Choroid plexus epithelial cell (primary cell): ENCODE results near the gene NCKAP5.

Experiments
- DNase-seq: peaks from one replicate; pipeline ENCODE4 v3.0.0-alpha.2; 2010; ENCODE audit warnings: low read depth
- H3K4me3 ChIP-seq: 2 replicates; pipeline ENCODE4 v1.5.1; 2011; ENCODE audit warnings: low read depth, mild to moderate bottlenecking, control low read depth, low read length, moderate library complexity
- TF ChIP-seq, protein P1 (sequence below): conservative IDR thresholded peaks from 2 replicates; pipeline ENCODE4 v1.5.1; 2011; ENCODE audit warnings: low read depth, mild to moderate bottlenecking, control low read depth, inconsistent platforms, low read length, moderate library complexity

The NCKAP5 gene

DNA sequence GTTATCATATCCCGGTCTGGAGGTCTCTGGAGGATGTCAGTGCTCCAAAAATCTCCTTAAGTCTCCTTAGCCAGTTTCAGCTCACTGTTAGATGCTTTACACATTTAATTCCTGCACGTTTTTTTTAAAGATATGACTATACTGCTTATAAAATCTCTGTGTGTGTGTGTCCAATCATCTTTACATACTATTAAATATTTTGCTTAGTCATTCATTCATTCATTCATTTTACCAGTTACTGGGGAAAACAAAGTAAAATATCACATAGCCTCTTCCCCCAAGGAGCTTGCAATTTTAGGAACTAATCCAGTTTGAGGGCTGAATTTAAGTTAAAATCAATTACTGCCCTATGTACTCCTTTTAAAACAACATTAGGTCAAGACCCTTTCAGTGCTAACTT lies 605.1 kb downstream of the NCKAP5 start:
- DNase-seq, result no peak

DNA sequence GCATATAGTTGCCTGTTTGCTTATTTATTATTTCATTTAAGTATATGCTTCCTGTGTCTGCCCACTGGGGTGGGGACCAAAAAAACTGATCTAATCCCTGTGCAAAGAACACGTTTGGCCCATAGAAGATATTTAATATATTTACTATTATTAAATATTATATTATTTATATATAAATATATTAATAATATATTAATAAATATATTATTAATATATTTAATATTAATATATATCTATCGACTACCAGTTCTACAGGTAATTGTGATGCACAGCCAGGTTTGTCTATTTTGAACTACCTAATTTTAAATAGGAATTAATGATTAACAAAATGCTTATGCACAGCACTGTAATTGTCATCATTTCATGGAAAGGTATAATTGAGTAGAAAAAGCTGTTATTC lies 609.4 kb downstream of the NCKAP5 start:
- TF ChIP-seq, protein P1, sequence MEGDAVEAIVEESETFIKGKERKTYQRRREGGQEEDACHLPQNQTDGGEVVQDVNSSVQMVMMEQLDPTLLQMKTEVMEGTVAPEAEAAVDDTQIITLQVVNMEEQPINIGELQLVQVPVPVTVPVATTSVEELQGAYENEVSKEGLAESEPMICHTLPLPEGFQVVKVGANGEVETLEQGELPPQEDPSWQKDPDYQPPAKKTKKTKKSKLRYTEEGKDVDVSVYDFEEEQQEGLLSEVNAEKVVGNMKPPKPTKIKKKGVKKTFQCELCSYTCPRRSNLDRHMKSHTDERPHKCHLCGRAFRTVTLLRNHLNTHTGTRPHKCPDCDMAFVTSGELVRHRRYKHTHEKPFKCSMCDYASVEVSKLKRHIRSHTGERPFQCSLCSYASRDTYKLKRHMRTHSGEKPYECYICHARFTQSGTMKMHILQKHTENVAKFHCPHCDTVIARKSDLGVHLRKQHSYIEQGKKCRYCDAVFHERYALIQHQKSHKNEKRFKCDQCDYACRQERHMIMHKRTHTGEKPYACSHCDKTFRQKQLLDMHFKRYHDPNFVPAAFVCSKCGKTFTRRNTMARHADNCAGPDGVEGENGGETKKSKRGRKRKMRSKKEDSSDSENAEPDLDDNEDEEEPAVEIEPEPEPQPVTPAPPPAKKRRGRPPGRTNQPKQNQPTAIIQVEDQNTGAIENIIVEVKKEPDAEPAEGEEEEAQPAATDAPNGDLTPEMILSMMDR, result no peak
- H3K4me3 ChIP-seq, result no peak overlapping the region
- DNase-seq, result no peak

More for the DNA sequence above, 605.1 kb downstream of the NCKAP5 start:
- no peak overlapping the region for H3K4me3 ChIP-seq
- TF ChIP-seq, protein P1, result no peak

DNA sequence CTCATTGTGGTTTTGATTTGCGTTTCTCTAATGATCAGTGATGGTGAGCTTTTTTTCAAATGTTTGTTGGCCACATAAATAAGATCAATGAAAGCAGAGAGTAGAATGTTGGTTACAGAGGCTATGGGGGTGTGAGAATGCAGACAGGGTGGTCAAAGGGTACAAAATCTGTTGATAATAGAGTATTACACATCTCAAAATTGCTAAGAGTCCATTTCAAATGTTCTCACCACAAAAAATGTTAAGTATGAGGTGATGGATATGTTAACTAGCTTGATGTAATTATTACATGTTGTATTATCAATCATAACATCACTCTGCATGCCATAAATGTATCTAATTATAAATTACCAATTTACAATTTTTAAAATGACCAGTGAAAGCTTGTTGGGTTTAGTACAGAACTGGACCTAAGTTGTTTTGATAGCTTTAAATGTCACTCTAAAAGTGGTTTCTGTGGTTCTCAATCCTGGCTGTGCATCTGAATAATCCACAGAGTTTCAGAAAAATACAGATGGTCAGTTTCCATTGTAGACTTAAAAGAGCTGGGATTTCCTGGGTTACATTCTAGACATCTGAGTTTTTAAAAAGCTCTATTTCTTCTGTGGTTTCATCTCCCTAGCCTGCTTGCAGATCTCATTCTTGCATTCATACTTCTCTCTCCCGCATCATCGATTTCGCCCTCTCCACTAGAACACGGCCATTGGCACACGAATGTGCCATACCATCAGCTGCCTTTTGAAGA lies 612.2 kb downstream of the NCKAP5 start:
- TF ChIP-seq, protein P1, result no peak

DNA sequence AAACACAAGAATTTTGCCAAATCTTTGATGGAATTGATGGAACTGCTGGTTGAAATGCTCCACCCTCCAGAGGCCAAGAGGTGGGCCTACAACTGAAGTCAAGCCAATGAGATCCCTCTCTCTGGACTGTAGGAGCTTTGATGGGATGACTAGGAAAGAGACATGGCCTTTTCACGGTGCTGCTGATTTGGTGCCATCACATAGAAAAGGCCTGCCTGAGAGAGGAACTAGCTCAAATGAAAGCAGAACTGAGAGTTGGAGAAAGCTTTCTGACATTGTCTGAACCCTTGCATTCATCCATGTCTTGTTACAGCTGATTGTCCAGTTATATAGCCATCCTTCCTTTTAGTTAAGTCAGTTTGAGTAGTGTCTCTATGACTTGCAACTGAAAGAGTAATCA lies 614.5 kb downstream of the NCKAP5 start:
- H3K4me3 ChIP-seq, result no peak overlapping the region

More for the DNA sequence above, 612.2 kb downstream of the NCKAP5 start:
- H3K4me3 ChIP-seq, result no peak overlapping the region
- no peak for DNase-seq

DNA sequence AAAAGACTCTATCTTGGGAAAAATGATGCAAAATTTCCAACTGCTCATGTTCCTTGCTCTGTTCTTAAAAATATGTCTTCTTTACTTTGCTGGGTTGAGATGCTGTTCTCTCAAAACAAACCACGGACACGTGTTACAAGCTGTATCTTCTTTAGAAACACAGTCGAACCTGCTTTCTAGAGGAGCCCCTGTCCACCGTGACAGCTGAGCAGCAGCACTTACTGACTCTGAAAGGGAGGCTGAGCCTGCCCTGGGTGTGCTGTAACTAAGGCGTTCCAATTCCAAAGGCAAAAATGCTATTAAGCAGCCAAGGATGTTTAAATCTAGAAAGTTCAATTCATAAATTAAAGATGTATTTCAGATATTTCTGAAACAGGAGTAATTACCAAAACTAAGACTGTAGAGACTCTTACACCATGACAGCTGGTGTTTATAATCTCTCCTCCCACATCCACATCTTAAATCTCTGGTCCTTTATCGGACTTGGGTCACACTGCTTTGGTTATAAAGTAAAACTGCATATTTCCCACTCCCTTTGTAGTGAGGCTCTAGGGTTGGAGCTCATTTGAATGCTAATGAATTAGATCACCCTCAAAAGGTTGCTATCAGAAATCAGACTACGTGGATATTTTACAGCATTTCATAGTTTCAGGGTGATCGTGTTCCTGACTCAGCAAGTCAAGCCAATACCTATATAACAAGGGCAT lies 617.1 kb downstream of the NCKAP5 start:
- no peak for DNase-seq
- TF ChIP-seq, protein P1, result no peak
- no peak overlapping the region for H3K4me3 ChIP-seq

More for the DNA sequence above, 614.5 kb downstream of the NCKAP5 start:
- TF ChIP-seq, protein P1, result no peak
- DNase-seq, result no peak

DNA sequence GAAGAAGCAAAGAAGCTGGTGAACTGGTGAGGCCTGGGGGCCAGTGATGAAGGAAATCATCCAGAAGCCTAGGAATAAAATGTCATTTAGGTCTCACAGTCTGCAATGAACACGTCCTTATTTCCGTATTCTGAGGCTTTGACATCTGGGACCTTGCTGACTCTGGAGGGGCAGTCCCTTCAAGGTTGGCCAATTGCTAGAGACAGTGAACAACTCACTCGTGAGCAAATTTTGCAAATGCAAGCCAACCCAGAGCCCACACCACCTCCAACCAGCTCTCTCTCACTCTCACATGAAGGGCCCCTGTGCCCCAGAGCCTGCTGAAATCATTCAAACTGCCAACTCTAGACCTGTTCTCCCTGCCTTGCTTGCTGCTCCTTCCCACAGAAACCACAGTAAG lies 619.2 kb downstream of the NCKAP5 start:
- TF ChIP-seq, protein P1, result no peak
- H3K4me3 ChIP-seq, result no peak overlapping the region
- DNase-seq, result no peak
